ENCODE results near the gene SLC5A10.

SLC5A10 gene

DNA sequence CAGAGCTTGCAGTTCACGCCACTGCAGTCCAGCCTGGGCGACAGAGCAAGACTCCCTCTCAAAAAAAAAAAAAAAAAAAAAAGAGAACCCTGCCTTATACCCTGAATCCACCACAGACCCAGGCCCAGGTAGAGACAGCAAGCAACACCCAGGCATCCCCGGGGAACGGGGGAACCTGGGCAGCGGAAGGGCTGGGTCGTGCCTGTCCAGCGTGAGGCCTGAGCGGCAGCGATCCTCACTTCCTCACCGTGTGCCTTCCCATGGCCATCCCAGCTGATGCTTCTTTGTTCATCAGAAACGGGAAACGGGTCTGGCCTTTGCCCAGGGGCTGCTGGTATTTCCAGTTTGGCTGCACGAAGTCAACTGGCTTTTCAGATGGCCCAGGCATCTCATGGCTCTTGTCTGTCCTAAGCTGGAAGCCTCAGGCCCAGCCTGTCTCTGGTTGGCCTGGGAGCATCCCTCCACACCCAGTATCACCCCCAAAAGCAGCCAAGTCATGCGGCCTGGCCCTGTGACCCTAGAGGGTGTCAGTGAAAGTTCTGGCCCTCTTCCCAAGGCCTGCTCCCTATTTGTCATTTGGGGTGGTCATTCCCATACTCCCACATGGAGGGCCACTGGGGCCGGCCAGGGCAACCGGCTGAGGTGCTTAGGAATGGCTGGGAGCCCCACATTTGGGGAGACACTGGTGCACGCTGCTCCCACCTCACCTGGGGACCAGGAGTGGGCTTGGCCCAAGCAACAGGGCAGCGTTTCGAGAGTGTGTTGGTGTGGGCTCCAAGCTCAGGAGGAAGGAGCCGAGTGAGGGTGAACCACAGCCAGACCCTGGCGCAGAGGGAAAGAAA lies 32.5 kb downstream of the SLC5A10 start:
- DNase-seq (ENCODE audit: low spot score): no peak

GRCh38 chr17:18985475-18985874 lies 33.5 kb downstream of the SLC5A10 start:
- no peak for DNase-seq (ENCODE audit: low spot score)

DNA sequence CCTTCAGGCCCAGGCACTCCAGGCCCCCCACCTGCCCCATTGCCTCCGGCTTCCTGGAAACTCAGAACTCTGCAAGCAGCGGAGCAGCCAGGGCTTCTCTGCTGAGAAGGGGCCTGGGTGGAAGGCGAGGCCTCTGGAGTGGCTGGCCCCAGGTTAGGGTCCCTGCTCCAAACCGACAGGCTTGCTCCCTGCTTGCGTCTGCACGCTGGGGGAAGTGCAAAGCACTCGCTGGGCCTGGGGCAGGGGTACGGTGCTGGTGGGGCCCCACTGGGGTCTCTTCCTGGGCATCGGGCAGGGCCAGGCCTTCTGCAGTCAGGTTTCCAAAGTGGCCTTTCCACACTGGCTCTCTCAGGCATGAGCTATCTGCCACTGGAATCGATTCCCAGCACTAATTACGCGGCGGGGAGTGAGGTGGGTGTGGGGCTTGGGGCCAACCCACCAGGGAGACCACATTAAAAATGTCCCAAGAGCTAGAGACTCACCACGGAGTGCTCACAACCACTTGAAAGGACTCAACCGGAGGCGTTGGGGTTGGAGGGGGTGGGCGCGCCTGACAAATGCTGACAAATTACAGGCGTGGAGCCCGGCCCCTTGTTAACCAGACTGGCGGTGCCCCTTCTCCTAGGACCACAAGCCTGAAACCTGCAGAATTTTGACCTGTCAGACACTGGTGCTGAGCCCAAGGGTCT lies 34.7 kb downstream of the SLC5A10 start:
- DNase-seq (ENCODE audit: low spot score): no peak

- DNase-seq (ENCODE audit: low spot score): no peak
Measured at GRCh38 chr17:18987230-18987610, 35.3 kb downstream of the SLC5A10 start.

GRCh38 chr17:18987862-18988545 lies 36.0 kb downstream of the SLC5A10 start:
- no peak for DNase-seq (ENCODE audit: low spot score)

DNA sequence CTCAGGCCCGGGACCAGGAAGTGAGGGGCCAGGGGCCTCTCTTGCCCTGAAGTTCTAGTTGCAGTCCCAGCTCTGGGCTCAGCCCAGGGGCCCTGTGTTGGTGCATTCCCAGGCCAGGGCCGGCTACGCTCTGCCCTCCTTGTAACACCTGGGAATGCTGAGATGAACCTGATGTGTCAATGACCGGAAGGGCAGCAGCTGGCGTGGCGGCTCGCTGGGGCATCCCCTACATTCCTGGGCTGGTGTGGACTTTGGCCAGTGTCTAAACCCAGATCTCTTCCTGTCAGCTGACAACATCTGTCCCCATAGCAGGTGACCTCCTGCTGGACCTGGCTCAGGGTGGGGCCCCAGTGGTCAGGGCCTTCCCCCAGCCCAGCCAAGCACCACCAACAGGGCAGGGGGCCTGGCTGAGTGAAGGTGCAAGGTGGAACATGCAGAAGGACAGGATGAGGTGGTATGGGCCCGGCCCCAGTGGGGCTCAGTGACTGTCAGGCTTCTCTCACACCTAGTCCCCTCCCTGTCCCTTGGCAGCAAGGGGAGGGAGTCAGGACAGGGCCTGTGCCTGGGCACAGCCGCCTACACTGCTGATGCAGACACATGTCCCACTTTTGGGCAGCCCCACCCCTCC lies 36.7 kb downstream of the SLC5A10 start:
- no peak for DNase-seq (ENCODE audit: low spot score)

- no peak for DNase-seq (ENCODE audit: low spot score)
Measured at GRCh38 chr17:18990331-18990730, 38.4 kb downstream of the SLC5A10 start.

DNA sequence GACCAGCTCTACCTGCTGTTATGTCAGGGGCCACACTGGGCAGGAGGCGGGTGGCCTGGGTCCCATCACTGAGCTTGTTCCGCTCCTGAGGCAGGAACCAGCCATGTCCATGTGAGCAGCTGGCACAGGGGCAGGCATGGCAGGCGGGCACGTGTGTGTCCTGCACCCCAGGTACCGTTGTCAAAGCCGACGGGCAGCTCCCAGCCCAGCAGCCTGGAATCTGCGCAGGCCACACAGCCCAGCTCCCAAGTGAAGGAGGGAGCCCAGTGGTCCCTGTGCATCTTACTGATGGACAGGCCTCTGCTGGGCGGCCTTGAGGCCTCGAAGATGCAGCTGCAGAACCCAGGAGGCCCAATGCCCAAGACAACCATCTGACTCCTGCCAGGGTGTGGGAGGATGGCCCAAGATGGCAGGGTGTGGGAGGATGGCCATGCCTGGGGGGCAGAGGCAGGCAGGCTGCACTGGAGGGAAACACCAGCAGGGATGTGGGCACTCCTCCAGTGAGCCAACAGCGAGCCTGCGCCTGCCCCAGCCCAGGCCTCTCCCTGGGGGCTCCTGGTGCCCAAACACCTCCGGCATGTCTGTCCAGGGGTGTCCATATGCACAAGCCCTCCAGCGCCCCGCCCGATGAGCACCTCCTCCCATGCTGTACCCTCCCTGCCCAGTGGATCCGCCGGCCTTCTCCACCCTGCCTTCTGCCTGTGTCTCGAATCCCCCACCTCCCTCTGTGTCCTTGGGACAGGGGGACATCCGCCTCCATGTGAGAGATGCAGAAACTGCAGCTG lies 39.8 kb downstream of the SLC5A10 start:
- no peak for DNase-seq (ENCODE audit: low spot score)

DNA sequence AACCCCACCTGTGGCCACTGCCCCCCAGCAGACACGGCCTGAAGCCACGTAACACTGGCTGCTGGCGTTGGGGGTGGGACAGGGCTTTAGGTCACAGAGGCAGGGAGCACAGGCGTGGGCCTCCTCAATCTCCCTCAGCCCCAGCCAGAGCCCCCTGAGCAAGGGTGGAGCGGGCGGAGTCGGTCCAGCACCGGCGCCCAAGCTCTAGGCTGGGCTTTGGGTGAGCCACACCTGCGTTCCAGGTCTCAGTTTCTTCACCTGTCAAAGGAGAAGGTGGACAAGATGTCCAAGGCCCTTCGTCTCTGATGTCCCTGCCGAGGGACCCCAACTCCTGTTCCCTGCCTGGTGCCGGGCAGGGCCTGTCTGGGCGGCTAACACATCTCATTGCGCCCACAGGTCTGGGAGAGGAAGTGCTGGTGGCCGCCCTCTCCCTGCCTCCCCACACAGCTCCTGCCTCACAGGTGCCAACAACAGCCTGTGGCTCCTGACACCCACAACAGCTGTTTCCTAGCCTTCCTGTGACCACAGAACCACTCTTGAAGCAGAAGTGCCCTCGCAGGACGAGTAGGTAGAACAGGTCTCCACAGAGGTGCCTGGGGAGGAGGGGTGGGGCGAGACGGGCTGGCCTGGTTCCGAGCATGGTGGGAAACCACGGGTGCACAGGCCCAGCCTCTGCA lies 40.6 kb downstream of the SLC5A10 start:
- no peak for DNase-seq (ENCODE audit: low spot score)

DNA sequence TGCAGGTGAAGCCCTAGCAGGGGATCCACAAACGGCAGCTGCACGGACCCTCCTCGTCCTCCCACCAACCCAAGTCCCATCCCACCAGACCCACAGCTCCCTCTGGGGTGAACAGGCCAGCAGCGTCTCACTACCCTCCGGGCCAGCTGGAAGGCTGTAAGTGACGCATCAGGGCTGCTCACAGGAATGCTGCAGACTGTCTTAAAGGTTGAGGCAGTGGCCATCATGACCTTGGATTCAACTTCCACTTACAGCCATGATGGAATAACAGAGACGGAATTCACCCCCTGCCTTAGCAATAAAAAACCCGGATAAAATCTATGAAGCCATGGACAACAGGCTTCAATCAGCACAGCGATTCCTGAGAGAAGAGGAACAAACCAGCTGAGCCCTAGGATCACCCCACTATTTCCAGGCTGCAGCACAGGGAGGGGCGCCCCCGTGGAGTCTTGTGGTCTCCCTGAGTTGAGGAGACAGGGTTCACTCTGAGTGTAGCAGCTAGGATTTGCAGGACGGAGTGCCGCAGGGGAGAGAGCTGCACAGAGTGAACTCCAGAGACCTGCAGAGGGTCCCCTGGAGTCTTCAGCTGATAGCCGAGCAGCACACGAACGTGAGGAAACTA lies 42.1 kb downstream of the SLC5A10 start:
- no peak for DNase-seq (ENCODE audit: low spot score)

DNA sequence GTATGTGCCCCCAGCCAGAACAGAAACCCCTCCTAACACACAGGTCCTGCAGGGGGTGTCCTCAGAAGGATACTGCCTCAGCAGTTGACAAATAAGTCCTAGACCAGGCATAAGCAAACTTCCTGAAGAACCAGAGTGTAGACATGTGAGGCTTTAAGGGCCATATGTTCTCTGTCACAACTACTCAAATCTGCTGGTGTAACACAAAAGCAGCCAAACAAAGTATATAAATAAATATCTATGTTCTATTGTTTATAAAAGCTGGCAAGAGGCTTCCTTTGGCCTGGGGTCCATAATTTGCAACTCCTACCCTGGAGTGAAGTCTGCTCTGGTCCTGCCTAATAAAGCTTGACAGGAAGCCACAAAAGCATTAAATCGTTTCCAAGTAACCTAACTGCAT lies 42.7 kb downstream of the SLC5A10 start:
- no peak for DNase-seq (ENCODE audit: low spot score)

- DNase-seq (ENCODE audit: low spot score): no peak
Measured at GRCh38 chr17:18995220-18995619, 43.3 kb downstream of the SLC5A10 start.

GRCh38 chr17:18996458-18996857 lies 44.5 kb downstream of the SLC5A10 start:
- DNase-seq (ENCODE audit: low spot score): no peak

DNA sequence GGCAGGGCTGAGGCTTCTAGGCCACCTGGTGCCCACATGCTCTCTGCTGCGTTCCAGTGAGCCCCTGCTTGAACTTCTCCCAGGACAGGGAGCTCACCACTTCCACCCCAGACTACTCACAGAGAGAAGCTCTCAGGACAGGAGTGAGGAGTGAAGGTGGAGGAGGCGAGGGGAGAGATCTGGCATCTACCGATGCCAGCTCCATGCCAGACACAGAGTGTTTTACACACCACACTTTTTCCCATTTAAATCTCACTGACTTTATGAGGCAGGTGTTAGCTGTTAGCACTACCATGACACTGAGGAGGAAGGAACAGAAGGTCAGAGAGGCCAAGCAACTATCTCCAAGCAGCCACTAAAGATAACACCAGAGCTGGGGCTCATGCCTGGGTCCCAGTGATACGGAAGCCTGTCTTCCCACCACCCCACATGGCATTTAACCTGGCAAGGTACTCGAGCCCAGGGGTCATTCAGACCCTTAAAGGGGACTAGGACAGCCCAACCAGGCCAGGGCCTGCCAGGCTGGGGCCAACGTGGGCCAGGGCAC lies 45.8 kb downstream of the SLC5A10 start:
- no peak for DNase-seq (ENCODE audit: low spot score)

DNA sequence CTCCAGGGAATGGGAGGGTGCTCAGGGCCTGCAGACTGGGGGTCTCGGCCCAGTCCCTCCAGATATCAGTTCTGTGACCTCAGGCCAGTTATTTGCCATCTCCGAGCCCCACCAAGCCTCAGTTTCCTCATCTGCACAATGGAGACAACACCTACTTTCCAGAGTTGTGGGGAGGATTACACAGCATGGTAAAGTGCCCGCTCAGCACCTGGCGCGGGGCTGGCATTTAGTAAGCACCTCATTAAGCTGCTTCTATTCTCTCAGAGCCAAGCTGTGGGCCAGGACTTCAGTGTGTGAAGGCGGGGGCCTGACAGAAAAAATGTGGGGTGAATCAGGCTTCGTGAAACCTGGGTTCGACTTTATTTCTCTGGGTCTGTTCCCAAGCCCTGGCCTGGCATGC lies 47.4 kb downstream of the SLC5A10 start:
- DNase-seq (ENCODE audit: low spot score): no peak

DNA sequence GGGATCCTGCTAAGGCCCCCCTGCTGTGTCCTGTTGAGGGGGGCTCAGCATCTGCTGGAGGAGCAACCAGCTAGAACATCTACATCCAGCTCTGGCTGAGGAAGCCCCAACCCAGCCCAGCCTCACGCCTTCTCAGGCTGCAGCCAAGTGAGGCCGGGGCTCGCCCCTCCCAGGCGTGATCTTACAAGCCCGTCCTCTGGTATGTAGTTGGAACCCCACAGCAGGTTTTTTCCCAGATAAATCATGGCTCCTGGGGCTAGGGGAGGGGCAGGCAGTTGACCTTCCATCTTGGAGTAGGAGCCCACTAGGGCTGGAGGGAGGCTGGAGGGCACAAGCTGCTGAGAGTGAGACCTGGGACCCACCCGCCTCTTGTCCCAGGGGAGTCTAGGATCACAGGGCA lies 47.9 kb downstream of the SLC5A10 start:
- DNase-seq (ENCODE audit: low spot score): no peak

- no peak for DNase-seq (ENCODE audit: low spot score)
Measured at GRCh38 chr17:19000531-19001325, 48.8 kb downstream of the SLC5A10 start.

DNA sequence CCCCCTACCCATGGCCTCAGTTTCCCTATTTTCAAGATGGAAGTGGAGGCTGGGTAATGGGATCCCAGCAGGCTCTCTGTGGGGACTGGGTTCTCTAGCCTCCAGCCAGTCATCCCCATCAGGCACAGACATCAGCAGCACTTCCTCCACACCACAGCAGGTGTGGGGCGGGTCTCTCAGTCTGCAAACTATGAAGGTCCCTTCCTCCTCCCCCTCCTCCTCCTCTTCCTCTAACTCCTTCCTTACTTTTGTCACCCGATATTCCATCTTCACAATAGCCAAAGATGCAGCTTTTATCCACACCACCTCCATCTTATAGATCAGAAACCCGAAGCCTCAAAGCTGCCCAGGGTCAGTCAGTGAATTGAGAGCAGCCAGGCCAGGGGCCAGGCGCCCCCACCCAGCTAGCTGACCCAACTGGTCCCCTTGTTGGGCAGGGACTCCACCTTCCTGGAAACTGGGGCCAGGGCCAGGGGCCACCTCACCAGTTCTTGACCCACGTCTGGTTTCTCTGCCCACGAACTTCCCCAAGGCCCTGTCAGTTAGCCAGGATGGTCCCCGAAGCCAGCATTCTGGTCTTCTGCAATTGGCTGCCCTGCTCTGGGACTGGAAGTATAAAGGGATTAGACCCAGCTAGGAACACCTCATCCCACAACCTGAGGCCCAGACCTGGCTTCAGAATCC lies 50.1 kb downstream of the SLC5A10 start:
- DNase-seq (ENCODE audit: low spot score): no peak
